GM20431 (cell line): ENCODE results near the gene UBE2D2.

ENCODE experiments used
- in situ Hi-C: fragments of 300-500 bp; cut with MseI, MboI; formaldehyde crosslinking; loops from one replicate; pipeline ENCODE4 v1.15.0; 2020; ENCODE audit warnings: low sequenced_read_pairs; ENCODE audit not compliant: unreplicated experiment

Gene UBE2D2

DNA sequence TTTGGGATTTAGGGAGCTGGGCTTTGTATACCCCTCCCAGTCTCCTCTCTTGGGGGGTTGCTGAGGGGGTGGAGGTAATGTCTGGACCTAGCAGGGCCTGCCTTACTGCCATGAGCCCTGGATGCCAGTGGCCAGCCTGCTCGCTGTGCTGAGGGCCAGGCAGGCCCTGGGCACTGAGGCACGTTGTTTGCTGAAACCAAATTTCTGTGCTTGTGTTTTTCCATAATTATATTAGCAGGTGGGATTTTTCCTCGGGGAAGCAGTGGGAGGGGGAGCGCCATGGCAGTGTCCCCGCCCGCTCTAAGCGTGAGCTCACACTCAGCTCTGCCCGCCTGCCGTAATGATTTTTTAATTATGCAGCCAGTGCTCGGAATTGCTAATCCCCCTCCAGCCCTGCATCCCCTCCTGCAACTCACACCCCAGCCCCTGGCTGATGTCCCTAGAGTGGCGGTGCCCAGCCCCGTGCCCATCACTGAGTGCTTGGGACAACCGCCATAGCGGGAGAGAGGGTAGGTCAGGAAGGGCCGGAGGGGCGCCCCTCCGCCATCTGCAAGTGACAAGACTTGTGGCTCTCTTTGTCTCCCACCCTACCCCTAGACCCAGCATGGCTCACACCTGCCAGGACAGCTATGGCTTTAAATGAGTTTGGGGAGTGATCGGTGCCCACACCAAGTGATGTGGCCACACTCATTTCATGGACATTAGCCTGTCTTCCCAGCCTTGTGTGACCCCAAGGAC is 108.0 kb downstream of the UBE2D2 start:
- in situ Hi-C loops: no loop called here

- in situ Hi-C loops: no loop called here
These were observed 108.7 kb downstream of the UBE2D2 start for GRCh38 chr5:139669662-139670368.

GRCh38 chr5:139670369-139671095 is 109.4 kb downstream of the UBE2D2 start:
- in situ Hi-C loops: no loop called here

DNA sequence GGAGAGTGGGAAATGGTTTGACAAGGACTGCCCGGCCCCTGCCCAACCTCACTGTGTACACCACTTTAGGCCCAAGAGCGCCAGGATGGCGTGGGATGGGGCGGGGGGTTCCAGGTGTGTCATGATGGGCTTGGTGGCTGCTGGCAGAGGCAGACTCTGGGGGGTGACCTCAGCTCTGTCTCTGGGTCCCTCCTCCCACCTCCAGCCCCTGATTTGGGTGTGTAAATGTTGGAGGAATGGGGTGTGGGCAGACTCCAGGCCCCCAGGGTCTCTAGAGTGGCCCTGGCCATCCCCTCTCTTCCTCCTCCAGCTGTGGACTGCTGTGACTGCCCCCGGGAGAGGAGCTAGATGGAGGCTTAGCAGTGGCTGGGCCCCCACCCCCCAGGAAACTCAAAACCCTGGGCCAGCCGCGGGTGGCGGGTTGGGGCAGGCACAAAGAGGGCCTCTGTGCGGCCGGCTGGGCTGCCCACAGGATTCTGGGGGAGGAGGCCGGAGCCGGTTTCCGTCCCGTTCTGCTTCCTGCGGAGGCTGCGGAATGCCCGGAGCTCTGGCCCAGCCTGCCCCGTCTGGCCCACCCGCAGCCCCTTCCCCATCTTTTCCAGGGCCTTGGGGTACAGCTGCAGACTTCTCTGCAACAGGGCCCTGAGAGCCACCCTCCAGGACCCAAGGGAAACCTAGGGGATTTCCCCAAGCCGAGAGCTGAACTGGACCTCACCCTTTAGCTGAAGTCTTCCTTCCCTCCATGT is 110.1 kb downstream of the UBE2D2 start:
- in situ Hi-C loops: no loop called here

DNA sequence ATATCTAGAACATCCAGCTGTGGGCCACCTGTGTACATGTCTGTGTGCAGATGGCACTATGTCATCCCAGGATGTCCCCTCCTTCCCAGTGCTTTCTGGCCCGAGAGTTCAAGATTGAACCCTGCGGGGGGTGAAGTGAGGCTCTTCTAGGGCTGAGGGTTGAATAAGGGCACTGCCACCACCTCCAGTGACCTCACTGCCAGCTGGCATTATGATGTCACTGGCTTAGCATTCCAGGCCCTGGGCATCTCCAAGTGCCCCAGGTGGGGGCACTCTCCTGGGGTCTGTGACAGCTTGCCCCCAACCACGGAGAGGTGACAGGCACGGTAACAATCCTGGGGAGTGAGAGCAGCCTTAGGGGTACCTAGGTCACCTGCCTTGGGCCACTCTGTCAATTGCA is 114.1 kb downstream of the UBE2D2 start:
- in situ Hi-C loops: no loop called here

- in situ Hi-C loops: no loop called here
These were observed 114.7 kb downstream of the UBE2D2 start for GRCh38 chr5:139675825-139676224.

GRCh38 chr5:139676406-139676805 is 115.3 kb downstream of the UBE2D2 start:
- in situ Hi-C loops: no loop called here

- in situ Hi-C loops: no loop called here
These were observed 116.0 kb downstream of the UBE2D2 start for GRCh38 chr5:139676951-139677735.
